HTR-8/SVneo (cell line): ENCODE measurements around the gene PDE4B.

Experiments used
- DNase-seq: peaks from one replicate; pipeline ENCODE4 v3.0.0; 2011; ENCODE audit warnings: low spot score, mixed read lengths; ENCODE audit not compliant: insufficient read length
- FAIRE-seq: peaks from 2 replicates; lab custom pipeline; 2011; peaks lifted over from hg19 to GRCh38; lab: Jason Lieb, UNC

The PDE4B gene

GRCh38 chr1:66160719-66161118, 368.0 kb downstream of the PDE4B start:
- FAIRE-seq = no peak

GRCh38 chr1:66166753-66167152, 374.1 kb downstream of the PDE4B start:
- no peak for DNase-seq
- FAIRE-seq = no peak

More at GRCh38 chr1:66160719-66161118, 368.0 kb downstream of the PDE4B start:
- DNase-seq = no peak

- DNase-seq = no peak
- FAIRE-seq = no peak
Measured at GRCh38 chr1:66167267-66167666, 374.6 kb downstream of the PDE4B start.

GRCh38 chr1:66168467-66168887, 375.8 kb downstream of the PDE4B start:
- no peak for FAIRE-seq
- DNase-seq = no peak

GRCh38 chr1:66168948-66169671, 376.4 kb downstream of the PDE4B start:
- DNase-seq = no peak
- FAIRE-seq = no peak

GRCh38 chr1:66172272-66172671, 379.6 kb downstream of the PDE4B start:
- DNase-seq = no peak
- no peak for FAIRE-seq

- FAIRE-seq = no peak
- no peak for DNase-seq
Measured at GRCh38 chr1:66175098-66175497, 382.4 kb downstream of the PDE4B start.

- DNase-seq (no peak), FAIRE-seq (no peak)
Measured at GRCh38 chr1:66175581-66175980, 382.9 kb downstream of the PDE4B start.

GRCh38 chr1:66176012-66176715, 383.5 kb downstream of the PDE4B start:
- DNase-seq (no peak), FAIRE-seq (no peak)

GRCh38 chr1:66176832-66177231, 384.1 kb downstream of the PDE4B start:
- DNase-seq = no peak
- no peak for FAIRE-seq

- no peak for DNase-seq
- FAIRE-seq = no peak
Measured at GRCh38 chr1:66177510-66177909, 384.8 kb downstream of the PDE4B start.

- DNase-seq (no peak), FAIRE-seq (no peak)
Measured at GRCh38 chr1:66182026-66182425, 389.3 kb downstream of the PDE4B start.

GRCh38 chr1:66182551-66183178, 390.0 kb downstream of the PDE4B start:
- DNase-seq (peak; percentile 33), FAIRE-seq (no peak)

GRCh38 chr1:66183400-66183799, 390.7 kb downstream of the PDE4B start:
- FAIRE-seq (no peak), DNase-seq (no peak)

- DNase-seq (no peak), FAIRE-seq (no peak)
Measured at GRCh38 chr1:66197120-66197519, 404.4 kb downstream of the PDE4B start.

- no peak for DNase-seq
- no peak for FAIRE-seq
Measured at GRCh38 chr1:66197785-66198184, 405.1 kb downstream of the PDE4B start.

- DNase-seq (no peak), FAIRE-seq (no peak)
Measured at GRCh38 chr1:66206563-66207144, 414.0 kb downstream of the PDE4B start.

GRCh38 chr1:66207484-66207883, 414.8 kb downstream of the PDE4B start:
- FAIRE-seq (no peak), DNase-seq (no peak)

- FAIRE-seq (no peak), DNase-seq (no peak)
Measured at GRCh38 chr1:66208632-66209031, 415.9 kb downstream of the PDE4B start.

- DNase-seq (no peak), FAIRE-seq (no peak)
Measured at GRCh38 chr1:66210635-66211244, 418.0 kb downstream of the PDE4B start.
